Measurements from ENCODE around the gene DIP2C. TPM values are rescaled to one million over a fixed set of nuclear protein-coding genes. Genes with fewer than 3 reads are reported as not detected.

Gene DIP2C
- total and polyA plus RNA-seq, 3 donors from 2014 or later = 14.9 to 43.4 (median 30.1) TPM

DNA sequence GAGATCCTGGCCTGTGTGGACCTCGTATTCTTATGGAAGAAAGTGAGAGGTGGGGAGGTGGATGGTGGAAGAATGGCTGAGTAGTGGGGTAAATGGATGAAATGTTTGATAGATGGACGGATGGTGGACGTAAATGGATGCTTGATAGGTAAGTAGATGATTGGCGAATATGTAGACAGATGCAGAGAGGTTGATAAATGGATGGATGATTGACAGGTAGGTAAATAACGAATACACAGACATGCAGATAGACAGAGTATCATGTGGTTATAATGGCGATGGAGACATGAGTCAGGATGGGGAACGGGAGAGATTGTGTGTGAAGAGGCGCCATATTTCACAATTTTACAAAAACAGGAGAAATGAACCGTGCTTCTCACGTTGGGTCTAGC lies 219.5 kb downstream of the DIP2C start:
- Histone ChIP-seq H3K27ac (no peak overlapping the region), H3K4me3 (no peak overlapping the region), H3K27me3 (no peaks in the 10 kb centered on the region), H3K36me3 (ENCODE audit: low read depth, missing control alignments) (no peaks in the 10 kb centered on the region), H3K9me3 (no peaks in the 10 kb centered on the region), H3K4me1 (no peaks in the 10 kb centered on the region)
- no peak for DNase-seq
- no peak for TF ChIP-seq CTCF (IDR thresholded peaks at IDR 0.05)
- TF ChIP-seq POLR2A (IDR thresholded peaks at IDR 0.05) = no peak
- intact Hi-C loops (cut with DNase I; ENCODE audit: low total_unique reads) = no loop called here
- 93% methylated on average over 10 of the region's 10 CpGs for WGBS, 2 donors

GRCh38 chr10:459743-460142 lies 229.7 kb downstream of the DIP2C start:
- Histone ChIP-seq H3K27me3 (no peaks in the 10 kb centered on the region), H3K4me1 (peaks cover 3% of the 10 kb centered on the region), H3K9me3 (no peaks in the 10 kb centered on the region), H3K4me3 (no peak overlapping the region), H3K27ac (no peak overlapping the region), H3K36me3 (ENCODE audit: low read depth, missing control alignments) (no peaks in the 10 kb centered on the region)
- intact Hi-C loops (cut with DNase I; ENCODE audit: low total_unique reads) = no loop called here
- DNase-seq = no peak
- TF ChIP-seq CTCF (IDR thresholded peaks at IDR 0.05) (no peak), POLR2A (IDR thresholded peaks at IDR 0.05) (no peak)
- WGBS, 2 donors = 96% methylated on average over 11 to 12 of the region's 12 CpGs

DNA sequence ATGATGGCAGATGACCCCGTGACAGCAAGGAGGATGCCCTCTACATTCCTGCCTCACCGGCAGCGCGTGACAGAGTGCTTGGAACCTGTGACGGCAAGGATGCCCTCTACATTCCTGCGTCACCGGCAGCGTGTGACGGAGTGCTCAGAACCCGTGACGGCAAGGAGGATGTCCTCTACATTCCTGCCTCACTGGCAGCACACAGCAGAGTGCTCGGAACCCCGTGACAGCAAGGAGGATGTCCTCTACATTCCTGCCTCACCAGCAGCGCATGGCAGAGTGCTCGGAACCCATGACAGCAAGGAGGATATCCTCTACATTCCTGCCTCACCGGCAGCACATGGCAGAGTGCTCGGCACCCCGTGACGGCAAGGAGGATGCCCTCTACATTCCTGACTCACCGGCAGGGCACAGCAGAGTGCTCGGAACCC lies 231.0 kb downstream of the DIP2C start:
- H3K36me3 ChIP-seq (ENCODE audit: low read depth, missing control alignments) = no peaks in the 10 kb centered on the region
- no peaks in the 10 kb centered on the region for H3K27me3 ChIP-seq
- H3K4me1 ChIP-seq = peaks cover 3% of the 10 kb centered on the region
- no peaks in the 10 kb centered on the region for H3K9me3 ChIP-seq
- no peak for TF ChIP-seq POLR2A (IDR thresholded peaks at IDR 0.05)
- TF ChIP-seq CTCF (IDR thresholded peaks at IDR 0.05) = no peak
- no peak for DNase-seq
- WGBS, 2 donors = 58 to 71% methylated on average over 10 to 21 of the region's 21 CpGs
- H3K4me3 ChIP-seq = no peak overlapping the region
- H3K27ac ChIP-seq = peak overlapping the region in 1 of 2 donors; percentile 35
- intact Hi-C loops (cut with DNase I; ENCODE audit: low total_unique reads) = no loop called here

DNA sequence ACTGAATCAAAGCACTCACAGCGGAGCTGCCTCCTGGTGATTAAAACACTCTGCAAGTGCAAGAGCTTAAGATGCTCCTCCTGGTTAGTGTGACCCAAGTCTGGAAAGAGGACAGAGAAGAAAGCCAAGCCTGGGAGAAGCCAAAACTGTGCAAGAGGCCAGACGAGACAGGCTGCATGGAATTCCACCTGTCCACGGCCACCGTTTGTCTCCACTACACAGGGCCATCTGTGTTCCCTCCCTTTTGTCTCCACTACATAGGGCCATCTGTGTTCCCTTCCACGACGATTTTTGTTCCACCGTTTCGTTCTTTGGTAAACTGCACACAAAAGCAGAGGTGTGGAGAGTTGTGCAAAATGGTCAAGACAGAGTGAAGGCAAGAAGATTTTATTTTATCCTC lies 233.0 kb downstream of the DIP2C start:
- Histone ChIP-seq H3K27ac (no peak overlapping the region), H3K4me3 (no peak overlapping the region), H3K9me3 (no peaks in the 10 kb centered on the region), H3K27me3 (no peaks in the 10 kb centered on the region), H3K36me3 (ENCODE audit: low read depth, missing control alignments) (no peaks in the 10 kb centered on the region), H3K4me1 (peaks cover 5% of the 10 kb centered on the region)
- intact Hi-C loops (cut with DNase I; ENCODE audit: low total_unique reads) = no loop called here
- no peak for DNase-seq
- WGBS, 2 donors = 79 to 82% methylated on average over 8 of the region's 8 CpGs
- TF ChIP-seq POLR2A (IDR thresholded peaks at IDR 0.05) (no peak), CTCF (IDR thresholded peaks at IDR 0.05) (no peak)

DNA sequence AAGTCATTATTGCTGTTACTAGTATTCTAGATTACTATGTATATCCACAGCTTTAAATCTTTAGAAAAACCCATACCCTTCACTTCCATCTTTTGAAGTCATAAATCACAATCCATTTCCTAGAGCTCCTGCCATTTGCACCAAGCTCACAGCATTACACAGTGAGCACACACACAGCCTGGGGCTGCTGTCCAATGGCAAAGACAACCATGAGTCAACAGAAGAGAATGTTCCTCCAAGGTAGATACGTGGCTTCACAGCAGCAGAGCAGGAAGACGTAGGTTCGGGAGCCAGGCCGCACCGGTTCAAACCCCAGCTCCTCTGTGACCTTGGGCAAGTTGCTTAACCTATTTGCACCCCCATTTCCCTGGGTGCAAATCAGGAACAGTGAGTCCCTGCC lies 234.6 kb downstream of the DIP2C start:
- Histone ChIP-seq H3K4me1 (peaks cover 17% of the 10 kb centered on the region), H3K27me3 (no peaks in the 10 kb centered on the region), H3K36me3 (ENCODE audit: low read depth, missing control alignments) (no peaks in the 10 kb centered on the region), H3K27ac (no peak overlapping the region), H3K4me3 (no peak overlapping the region), H3K9me3 (no peaks in the 10 kb centered on the region)
- intact Hi-C loops (cut with DNase I; ENCODE audit: low total_unique reads) = no loop called here
- peak; percentile 52 for DNase-seq
- WGBS, 2 donors = 29 to 70% methylated on average over 5 of the region's 5 CpGs
- no peak for TF ChIP-seq POLR2A (IDR thresholded peaks at IDR 0.05)
- TF ChIP-seq CTCF (IDR thresholded peaks at IDR 0.05) = no peak

Measured in testis (tissue), 3 donors.